ENCODE data around the gene ZCCHC7. TPM values are rescaled to one million over a fixed set of nuclear protein-coding genes. Genes with fewer than 3 reads are reported as not detected.

ZCCHC7 gene
- total and polyA plus RNA-seq, 9 of the 15 experiments (the other 6 are each of a cell fraction or from before 2014, with no cell fraction given): 34.1 to 68.9 (median 48.8) TPM

- FAIRE-seq (no peak), ATAC-seq (no peak; the same call in 2 of the 3 replicates), DNase-seq (ENCODE audit: extremely low read depth in 1 of 4, low spot score in 3 of 4) (no peak)
- peaks cover 81% of the 10 kb centered on the region for H3K79me2 ChIP-seq (ENCODE audit: control insufficient read depth, insufficient read depth, low read length)
- peaks cover 0 to 8% of the 10 kb centered on the region in 2 experiments; a peak in 2 of 5 replicates for H3K4me1 ChIP-seq (replicated peaks in 1 of 2; ENCODE audit: control insufficient read depth in 2 of 2, insufficient read depth in 2 of 2, low read length in 2 of 2)
- CTCF ChIA-PET (ENCODE audit: low intra/inter-chr PET ratio): no interaction called here
- no peaks in the 10 kb centered on the region; the same call in 1 of the 2 replicates for H3K9me3 ChIP-seq (replicated peaks; ENCODE audit: control insufficient read depth, insufficient read depth, low read depth, low read length)
- POLR2A ChIA-PET: interaction anchor here (1.2 kb wide), 1 partner anchor 9 kb away, joined by 3 read pairs; no protein-coding TSS in a partner anchor
- H3K36me3 ChIP-seq (ENCODE audit: control insufficient read depth, insufficient read depth, low read length): peaks cover 24% of the 10 kb centered on the region; the same call in 2 of the 3 replicates
- intact Hi-C loops (cut with micrococcal nuclease) (no loop called here), in situ Hi-C loops (cut with MboI) (no loop called here)
- no peaks in the 10 kb centered on the region for H3K27me3 ChIP-seq (ENCODE audit: control insufficient read depth in 2 of 2, insufficient read depth in 2 of 2, low read length in 2 of 2)
- H3K9me1 ChIP-seq (ENCODE audit: control insufficient read depth, insufficient read depth, low read length): no peaks in the 10 kb centered on the region
- BruUV-seq (replicated peaks): no TSS peak
- peak overlapping the region; percentile 52; the same call in 2 of the 3 replicates for H3K27ac ChIP-seq (ENCODE audit: extremely low read depth, low read depth, low read length)
- H2AFZ ChIP-seq (ENCODE audit: low read depth, low read length): no peak overlapping the region
- no peak overlapping the region for H3K4me2 ChIP-seq (ENCODE audit: insufficient read depth, low read length)
- H3K4me3 ChIP-seq: no peak overlapping the region
- H4K20me1 ChIP-seq (replicated peaks; ENCODE audit: control insufficient read depth, insufficient read depth, low read length): no peaks in the 10 kb centered on the region
- TF ChIP-seq PURB (CRISPR knock-in tag; IDR thresholded peaks at IDR 0.05; ENCODE audit: low read depth) (no peak), ZNF780A (CRISPR knock-in tag; IDR thresholded peaks at IDR 0.05) (no peak), GABPB2 (CRISPR knock-in tag; conservative IDR thresholded peaks at IDR 0.05) (no peak)
- TF ChIP-seq, protein P1, sequence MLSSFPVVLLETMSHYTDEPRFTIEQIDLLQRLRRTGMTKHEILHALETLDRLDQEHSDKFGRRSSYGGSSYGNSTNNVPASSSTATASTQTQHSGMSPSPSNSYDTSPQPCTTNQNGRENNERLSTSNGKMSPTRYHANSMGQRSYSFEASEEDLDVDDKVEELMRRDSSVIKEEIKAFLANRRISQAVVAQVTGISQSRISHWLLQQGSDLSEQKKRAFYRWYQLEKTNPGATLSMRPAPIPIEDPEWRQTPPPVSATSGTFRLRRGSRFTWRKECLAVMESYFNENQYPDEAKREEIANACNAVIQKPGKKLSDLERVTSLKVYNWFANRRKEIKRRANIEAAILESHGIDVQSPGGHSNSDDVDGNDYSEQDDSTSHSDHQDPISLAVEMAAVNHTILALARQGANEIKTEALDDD (IDR thresholded peaks at IDR 0.05): peak; percentile 24; the same call in 1 of the 2 replicates
- WGBS (ENCODE audit: insufficient coverage, low coverage, missing lambda C conversion rate): 93% methylated on average over 2 of the region's 2 CpGs
- H3K9ac ChIP-seq (ENCODE audit: insufficient read depth in 1 of 2, low read depth in 2 of 2, low read length in 2 of 2): no peak overlapping the region
Observed at GRCh38 chr9:37236822-37237221, 116.4 kb downstream of the ZCCHC7 start.

DNA sequence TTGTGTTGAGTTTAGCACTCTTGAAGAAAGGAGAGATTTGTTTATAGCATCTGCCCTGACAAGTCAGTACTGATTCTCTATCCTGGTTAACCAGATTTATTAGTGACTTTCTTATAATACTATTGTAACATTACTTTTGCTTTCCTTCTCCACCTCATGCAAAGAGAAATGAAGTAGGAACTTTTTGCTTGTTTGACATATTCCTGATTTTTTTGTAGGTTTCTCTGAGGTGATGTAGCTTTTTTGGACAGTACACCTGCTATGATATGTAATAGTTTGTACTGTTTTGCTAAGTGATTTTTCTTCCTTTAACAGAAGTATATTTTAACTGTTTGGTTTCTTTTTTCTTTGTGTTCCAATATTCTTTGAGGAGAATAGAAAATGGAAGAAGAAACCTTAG is 117.7 kb downstream of the ZCCHC7 start:
- H3K79me2 ChIP-seq (ENCODE audit: control insufficient read depth, insufficient read depth, low read length): peaks cover 83% of the 10 kb centered on the region
- in situ Hi-C loops (cut with MboI): no loop called here
- FAIRE-seq: no peak

More for the DNA sequence above, 117.7 kb downstream of the ZCCHC7 start:
- TF ChIP-seq ILF3 (IDR thresholded peaks at IDR 0.05; ENCODE audit: borderline replicate concordance) (no peak), DDX20 (tag; IDR thresholded peaks at IDR 0.05; ENCODE audit: low read depth) (no peak), ZNF316 (IDR thresholded peaks at IDR 0.05) (peak; percentile 83), CCNT2 (IDR thresholded peaks at IDR 0.05; ENCODE audit: borderline replicate concordance, extremely low read depth, insufficient read length, low read depth, low read length) (no peak), NELFE (IDR thresholded peaks at IDR 0.05; ENCODE audit: insufficient read depth, insufficient read length) (no peak), SNRNP70 (optimal IDR thresholded peaks at IDR 0.05; ENCODE audit: low read depth, low read length) (no peak), PPARD (CRISPR knock-in tag; IDR thresholded peaks at IDR 0.05) (no peak), C11orf30 (IDR thresholded peaks at IDR 0.05; ENCODE audit: low read depth) (peak; percentile 61; the same call in 1 of the 2 replicates)
- TF ChIP-seq, protein P2, sequence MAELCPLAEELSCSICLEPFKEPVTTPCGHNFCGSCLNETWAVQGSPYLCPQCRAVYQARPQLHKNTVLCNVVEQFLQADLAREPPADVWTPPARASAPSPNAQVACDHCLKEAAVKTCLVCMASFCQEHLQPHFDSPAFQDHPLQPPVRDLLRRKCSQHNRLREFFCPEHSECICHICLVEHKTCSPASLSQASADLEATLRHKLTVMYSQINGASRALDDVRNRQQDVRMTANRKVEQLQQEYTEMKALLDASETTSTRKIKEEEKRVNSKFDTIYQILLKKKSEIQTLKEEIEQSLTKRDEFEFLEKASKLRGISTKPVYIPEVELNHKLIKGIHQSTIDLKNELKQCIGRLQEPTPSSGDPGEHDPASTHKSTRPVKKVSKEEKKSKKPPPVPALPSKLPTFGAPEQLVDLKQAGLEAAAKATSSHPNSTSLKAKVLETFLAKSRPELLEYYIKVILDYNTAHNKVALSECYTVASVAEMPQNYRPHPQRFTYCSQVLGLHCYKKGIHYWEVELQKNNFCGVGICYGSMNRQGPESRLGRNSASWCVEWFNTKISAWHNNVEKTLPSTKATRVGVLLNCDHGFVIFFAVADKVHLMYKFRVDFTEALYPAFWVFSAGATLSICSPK (IDR thresholded peaks at IDR 0.05; ENCODE audit: borderline replicate concordance): no peak
- intact Hi-C loops (cut with micrococcal nuclease): no loop called here
- H3K27ac ChIP-seq (ENCODE audit: extremely low read depth, low read depth, low read length): no peak overlapping the region
- DNase-seq (ENCODE audit: extremely low read depth in 1 of 4, low spot score in 3 of 4): no peak
- no peaks in the 10 kb centered on the region for H4K20me1 ChIP-seq (replicated peaks; ENCODE audit: control insufficient read depth, insufficient read depth, low read length)
- H3K4me2 ChIP-seq (ENCODE audit: insufficient read depth, low read length): no peak overlapping the region
- no peak overlapping the region for H3K4me3 ChIP-seq
- H3K9ac ChIP-seq (ENCODE audit: insufficient read depth in 1 of 2, low read depth in 2 of 2, low read length in 2 of 2): no peak overlapping the region
- CTCF ChIA-PET (ENCODE audit: low intra/inter-chr PET ratio): no interaction called here
- H3K9me1 ChIP-seq (ENCODE audit: control insufficient read depth, insufficient read depth, low read length): no peaks in the 10 kb centered on the region
- H3K4me1 ChIP-seq (replicated peaks in 1 of 2; ENCODE audit: control insufficient read depth in 2 of 2, insufficient read depth in 2 of 2, low read length in 2 of 2): peaks cover 0 to 8% of the 10 kb centered on the region in 2 experiments; a peak in 2 of 5 replicates
- no peaks in the 10 kb centered on the region for H3K27me3 ChIP-seq (ENCODE audit: control insufficient read depth in 2 of 2, insufficient read depth in 2 of 2, low read length in 2 of 2)
- BruUV-seq (replicated peaks): no TSS peak
- H3K9me3 ChIP-seq (replicated peaks; ENCODE audit: control insufficient read depth, insufficient read depth, low read depth, low read length): no peaks in the 10 kb centered on the region; the same call in 1 of the 2 replicates
- H3K36me3 ChIP-seq (ENCODE audit: control insufficient read depth, insufficient read depth, low read length): peaks cover 24% of the 10 kb centered on the region; the same call in 2 of the 3 replicates
- H2AFZ ChIP-seq (ENCODE audit: low read depth, low read length): no peak overlapping the region
- POLR2A ChIA-PET: interaction anchor here (0.7 kb wide), 1 partner anchor 19 kb away, joined by 3 read pairs; no protein-coding TSS in a partner anchor
- no peak for ATAC-seq
